Transverse colon (tissue), 3 donors: ENCODE results near the gene TMEM63B.
"Not testable (repeated sequence)": the region's sequence is repeated elsewhere in the genome, so short reads cannot be mapped to it uniquely, and the experiment has no call there.

ENCODE experiments used
- CTCF ChIP-seq, 5 experiments: fragments of 200-600 bp in 3 of 5; fragments of 450-650 bp in 2 of 5; sonication (generic) in 3 of 5; IDR thresholded peaks; 1 replicate in 2 of 5; 2 replicates in 3 of 5; pipeline ENCODE4 v1.5.1; 2016 to 2017; ENCODE audit warnings: antibody characterized with exemption in 5 of 5, inconsistent platforms in 3 of 5, mild to moderate bottlenecking in 2 of 5, moderate library complexity in 1 of 5
- EP300 ChIP-seq: sonication (generic); formaldehyde crosslinking; IDR thresholded peaks from one replicate; pipeline ENCODE4 v1.6.1; 2017; ENCODE audit warnings: antibody characterized with exemption, low read depth
- POLR2A ChIP-seq: fragments of 450-650 bp; IDR thresholded peaks from one replicate; pipeline ENCODE4 v1.6.1; 2016; ENCODE audit warnings: antibody characterized with exemption, mild to moderate bottlenecking, moderate library complexity

DNA sequence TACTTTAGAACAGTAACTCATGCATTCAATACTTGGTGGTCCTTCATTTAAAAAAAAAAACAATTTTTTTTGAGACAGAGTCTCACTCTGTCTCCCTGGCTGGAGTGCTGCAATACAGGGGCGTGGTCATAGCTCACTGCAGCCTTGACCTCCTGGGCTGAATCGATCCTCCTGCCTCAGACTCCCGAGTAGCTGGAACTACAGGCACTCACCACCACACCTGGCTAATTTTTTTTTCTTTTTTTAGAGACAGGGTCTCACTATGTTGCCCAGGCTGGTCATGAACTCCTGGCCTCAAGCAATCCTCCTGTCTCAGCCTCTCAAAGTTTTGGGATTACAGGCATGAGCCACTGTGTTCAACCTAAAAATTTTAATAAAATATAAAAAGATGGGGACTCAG, 17.2 kb downstream of the TMEM63B start:
- TF ChIP-seq CTCF (IDR thresholded peaks at IDR 0.05); EP300; POLR2A: not testable (repeated sequence)
